K562 (cell line): Measurements from ENCODE around the gene CNTFR. TPM values are rescaled to one million over a fixed set of nuclear protein-coding genes. Genes with fewer than 3 reads are reported as not detected.
A peak's percentile ranks its signal among the peaks of the same experiment; 100 is the strongest.

Experiments used
- ATAC-seq: fragments of 200-7000 bp; cut with Tn5 transposase; 3 replicates; pipeline ENCODE4 v1.9.1; 2020; ENCODE audit warnings: moderate library complexity
- BruUV-seq: library from RNA; stranded (reverse); fragments of 400-500 nt; replicated peaks from 2 replicates; lab custom pipeline; 2021; lab: Mats Ljungman, UMichigan
- CTCF ChIA-PET: fragments of 300-600 bp; formaldehyde crosslinking; extraction: SDS; loops from one replicate; lab custom pipeline; 2021; ENCODE audit warnings: low intra/inter-chr PET ratio; lab: Yijun Ruan, JAX
- POLR2A ChIA-PET: fragments of 300-600, 350-650 bp; sonication (Branson Sonifier 250); formaldehyde crosslinking; extraction: SDS; loops from one replicate; lab custom pipeline; 2021; ENCODE audit warnings: antibody characterized with exemption, inconsistent platforms; lab: Yijun Ruan, JAX
- DNase-seq, 4 experiments: peaks; one replicate each; pipeline versions ENCODE4 v3.0.0 to v3.0.0-alpha.2; 2011 to 2018; ENCODE audit warnings: low spot score in 3 of 4, mixed read lengths in 3 of 4; ENCODE audit errors: extremely low read depth in 1 of 4
- FAIRE-seq: peaks from 2 replicates; lab custom pipeline; 2011; peaks lifted over from hg19 to GRCh38; lab: Jason Lieb, UNC
- H2AFZ ChIP-seq: 2 replicates; pipeline ENCODE4 v1.6.0; 2011; ENCODE audit warnings: low read depth, low read length, control low read depth, inconsistent platforms
- H3K27ac ChIP-seq: fragments of 200-600 bp; 3 replicates; pipeline ENCODE4 v1.8.0; 2011; ENCODE audit warnings: low read depth, mild to moderate bottlenecking, control low read depth, inconsistent platforms, low read length, moderate library complexity, mixed read lengths; ENCODE audit errors: extremely low read depth
- H3K27me3 ChIP-seq, 2 experiments: fragments of 300-600 bp in 1 of 2; 2 replicates in 1 of 2; 3 replicates in 1 of 2; pipeline versions ENCODE4 v1.6.0 to v1.8.0; 2011; ENCODE audit warnings: inconsistent platforms in 2 of 2, low read length in 2 of 2, mild to moderate bottlenecking in 1 of 2, mixed read lengths in 1 of 2, moderate library complexity in 1 of 2; ENCODE audit not compliant: control insufficient read depth in 2 of 2, insufficient read depth in 2 of 2
- H3K36me3 ChIP-seq: fragments of 300-600 bp; 3 replicates; pipeline ENCODE4 v1.8.0; 2011; ENCODE audit warnings: mild to moderate bottlenecking, low read length, inconsistent platforms; ENCODE audit not compliant: control insufficient read depth, insufficient read depth
- H3K4me1 ChIP-seq, 2 experiments: fragments of 200-600 bp in 1 of 2; replicated peaks in 1 of 2; 2 replicates in 1 of 2; 3 replicates in 1 of 2; pipeline versions ENCODE4 v1.5.1 to v1.8.0; 2011; ENCODE audit warnings: inconsistent platforms in 2 of 2, low read length in 2 of 2, mild to moderate bottlenecking in 1 of 2, mixed read lengths in 1 of 2, moderate library complexity in 1 of 2; ENCODE audit not compliant: control insufficient read depth in 2 of 2, insufficient read depth in 2 of 2
- H3K4me2 ChIP-seq: 2 replicates; pipeline ENCODE4 v1.6.1; 2011; ENCODE audit warnings: low read length, control low read depth, inconsistent platforms, mixed read lengths; ENCODE audit not compliant: insufficient read depth
- H3K4me3 ChIP-seq: fragments of 200-600 bp; sonication (generic), shearing (Covaris generic); 2 replicates; pipeline ENCODE4 v1.5.1; 2016; ENCODE audit warnings: control low read depth, inconsistent platforms
- H3K79me2 ChIP-seq: fragments of 200-600 bp; 3 replicates; pipeline ENCODE4 v1.8.0; 2011; ENCODE audit warnings: low read length, inconsistent platforms; ENCODE audit not compliant: control insufficient read depth, insufficient read depth
- H3K9ac ChIP-seq, 2 experiments: 2 replicates each; pipeline versions ENCODE4 v1.6.0 to v1.6.1; 2011; ENCODE audit warnings: low read depth in 2 of 2, low read length in 2 of 2, control low read depth in 1 of 2, inconsistent platforms in 1 of 2, mild to moderate bottlenecking in 1 of 2, mixed read lengths in 1 of 2; ENCODE audit not compliant: insufficient read depth in 1 of 2
- H3K9me1 ChIP-seq: one replicate; pipeline ENCODE4 v1.6.0; 2011; ENCODE audit warnings: inconsistent platforms, mild to moderate bottlenecking, low read length, moderate library complexity; ENCODE audit not compliant: control insufficient read depth, insufficient read depth
- H3K9me3 ChIP-seq: replicated peaks from 2 replicates; pipeline ENCODE4 v1.5.1; 2011; ENCODE audit warnings: low read depth, low read length, inconsistent platforms; ENCODE audit not compliant: control insufficient read depth, insufficient read depth
- H4K20me1 ChIP-seq: replicated peaks from 2 replicates; pipeline ENCODE4 v1.6.1; 2011; ENCODE audit warnings: low read length, inconsistent platforms, mixed read lengths; ENCODE audit not compliant: control insufficient read depth, insufficient read depth
- CC2D1A ChIP-seq: fragments of 450-650 bp; IDR thresholded peaks from 2 replicates; pipeline ENCODE4 v1.6.1; 2017; ENCODE audit warnings: mild to moderate bottlenecking
- CCAR2 ChIP-seq: fragments of 200-400 bp; formaldehyde crosslinking; IDR thresholded peaks from 2 replicates; pipeline ENCODE4 v1.6.1; 2017; ENCODE audit warnings: mild to moderate bottlenecking, low read depth, low read length
- DNMT1 ChIP-seq: fragments of 450-650 bp; IDR thresholded peaks from 2 replicates; pipeline ENCODE4 v1.6.1; 2016; ENCODE audit warnings: antibody characterized with exemption, mild to moderate bottlenecking
- GABPB1 ChIP-seq: sonication (generic); formaldehyde crosslinking; IDR thresholded peaks from 2 replicates; pipeline ENCODE4 v1.8.0; 2022; ENCODE audit warnings: mild to moderate bottlenecking, missing genetic modification reagents
- MCM3 ChIP-seq: fragments of 450-650 bp; IDR thresholded peaks from 2 replicates; pipeline ENCODE4 v1.6.1; 2016
- PHTF2 ChIP-seq: fragments of 250-450 bp; sonication (Bioruptor Pico); IDR thresholded peaks from 2 replicates; pipeline ENCODE4 v1.5.0; 2021; ENCODE audit warnings: mild to moderate bottlenecking
- RAD21 ChIP-seq, 2 experiments: fragments of 250-450 bp in 1 of 2; fragments of 450-650 bp in 1 of 2; sonication (Bioruptor Pico) in 1 of 2; formaldehyde crosslinking in 1 of 2; IDR thresholded peaks in 1 of 2; conservative IDR thresholded peaks in 1 of 2; 2 replicates each; pipeline versions ENCODE4 v1.4.0 to v1.8.0; 2020 to 2022; ENCODE audit warnings: mild to moderate bottlenecking in 2 of 2, moderate library complexity in 1 of 2
- RNF219 ChIP-seq: fragments of 250-450 bp; sonication (Bioruptor Pico); IDR thresholded peaks from 2 replicates; pipeline ENCODE4 v1.5.0; 2022; ENCODE audit warnings: mild to moderate bottlenecking
- SP1 ChIP-seq: sonication (generic); formaldehyde crosslinking; IDR thresholded peaks from 2 replicates; pipeline ENCODE4 v1.8.1; 2022; ENCODE audit warnings: mild to moderate bottlenecking, missing genetic modification reagents
- STAG1 ChIP-seq: sonication (generic); formaldehyde crosslinking; IDR thresholded peaks from 2 replicates; pipeline ENCODE4 v1.5.0; 2020; ENCODE audit warnings: missing genetic modification reagents, borderline replicate concordance
- ZBTB49 ChIP-seq: sonication (generic); formaldehyde crosslinking; IDR thresholded peaks from 2 replicates; pipeline ENCODE4 v1.8.0; 2022; ENCODE audit warnings: missing genetic modification reagents, mild to moderate bottlenecking, borderline replicate concordance
- ZC3H4 ChIP-seq: sonication (generic); formaldehyde crosslinking; IDR thresholded peaks from 2 replicates; pipeline ENCODE4 v1.9.0; 2021; ENCODE audit warnings: missing genetic modification reagents, borderline replicate concordance
- WGBS: fragments of 100-300 bp; shearing (Covaris generic); methylation state at CpG from one replicate; pipeline ENCODE4 v1.1.6; 2016; ENCODE audit warnings: low coverage, mixed read lengths; ENCODE audit not compliant: insufficient coverage; ENCODE audit errors: missing lambda C conversion rate; 5-methylcytosine and 5-hydroxymethylcytosine counted together
- in situ Hi-C: fragments of 300-500 bp; cut with MboI; formaldehyde crosslinking; loops from 4 replicates; pipeline ENCODE4 v1.15.0; 2018; ENCODE audit warnings: inconsistent platforms, mixed read lengths
- intact Hi-C: fragments of 100-400 bp; cut with micrococcal nuclease; formaldehyde crosslinking; loops from 2 replicates; pipeline ENCODE4 v1.14.2; 2022
- polyA plus RNA-seq, 8 experiments: library from polyadenylated mRNA; depleted of rRNA in 4 of 8; stranded (reverse) in 5 of 8; unstranded in 3 of 8; fragments of >200 nt; fragmentation: Nextera tagmentation in 2 of 8; fragmentation: Illumina TruSeq in 1 of 8; extraction: Ambion mirVana in 2 of 8; extraction: Trizol in 1 of 8; gene quantifications; 2 replicates each; pipeline versions ENCODE4 v1.2.1 to v1.2.3, GENCODE V29; 2011 to 2014; ENCODE audit warnings: inconsistent platforms in 1 of 8, missing spikeins in 1 of 8
- total RNA-seq, 7 experiments: library from RNA; depleted of rRNA in 6 of 7; stranded (reverse); fragments of >200 nt in 6 of 7; fragmentation: Illumina TruSeq in 2 of 7; extraction: Trizol in 2 of 7; gene quantifications; 2 replicates each; pipeline versions ENCODE4 v1.2.1 to v1.2.3, GENCODE V29; 2011 to 2021; ENCODE audit warnings: low replicate concordance in 1 of 7

The CNTFR gene
- total and polyA plus RNA-seq, 9 of the 15 experiments (the other 6 are each of a cell fraction or from before 2014, with no cell fraction given): not detected

GRCh38 chr9:34546834-34547827 lies 42.4 kb downstream of the CNTFR start:
- no peak overlapping the region for H3K4me2 ChIP-seq
- peak; percentile 93 for ATAC-seq
- CTCF ChIA-PET: interaction anchor here (0.7 to 2.3 kb wide), 4 partner anchors 44 to 142 kb away, joined by 3 to 11 read pairs (median 6); no protein-coding TSS in a partner anchor
- no peak overlapping the region for H3K27ac ChIP-seq
- no TSS peak for BruUV-seq
- H3K4me3 ChIP-seq: no peak overlapping the region
- H2AFZ ChIP-seq: no peak overlapping the region
- H3K36me3 ChIP-seq: no peaks in the 10 kb centered on the region
- H3K27me3 ChIP-seq: peaks cover 0 to 12% of the 10 kb centered on the region in 2 experiments; a peak in 2 of 5 replicates
- no peaks in the 10 kb centered on the region for H3K4me1 ChIP-seq
- no peaks in the 10 kb centered on the region for H3K79me2 ChIP-seq
- no peak overlapping the region for H3K9ac ChIP-seq
- no peaks in the 10 kb centered on the region for H3K9me3 ChIP-seq
- DNase-seq: peak; percentile 50 to 68 (median 57)
- no peaks in the 10 kb centered on the region for H3K9me1 ChIP-seq
- POLR2A ChIA-PET: interaction anchor here (0.6 kb wide), 1 partner anchor 27 kb away, joined by 3 read pairs; no protein-coding TSS in a partner anchor
- in situ Hi-C loops: no loop called here
- intact Hi-C loops: loop anchor here (1.0 kb wide), 1 partner anchor 110 kb away; no protein-coding TSS in a partner anchor
- H4K20me1 ChIP-seq: peaks cover 9% of the 10 kb centered on the region; the same call in 1 of the 2 replicates
- 14% methylated on average over 13 of the region's 16 CpGs for WGBS
- no peak for FAIRE-seq
- TF ChIP-seq PHTF2 (CRISPR knock-in tag) (no peak), ZBTB49 (CRISPR knock-in tag) (no peak), RAD21 (CRISPR knock-in tag; conservative IDR thresholded peaks at IDR 0.05 in 1 of 2, IDR thresholded peaks at IDR 0.05 in 1 of 2) (peak; percentile 51 to 68), GABPB1 (CRISPR knock-in tag) (no peak), RNF219 (no peak), DNMT1 (no peak), STAG1 (peak; percentile 29), ZC3H4 (no peak), MCM3 (no peak), CCAR2 (no peak), CC2D1A (no peak), SP1 (CRISPR knock-in tag) (no peak)
